H9 (cell line): ENCODE results near the gene SPEG. TPM values are rescaled to one million over a fixed set of nuclear protein-coding genes. Genes with fewer than 3 reads are reported as not detected.

Experiments used
- DNase-seq: peaks from one replicate; pipeline ENCODE4 v3.0.0-alpha.2; 2017
- H2AFZ ChIP-seq: one replicate; pipeline ENCODE4 v1.6.1; 2013; ENCODE audit warnings: mild to moderate bottlenecking, low read length, control low read depth, moderate library complexity
- H2AK5ac ChIP-seq: 2 replicates; pipeline ENCODE4 v1.6.1; 2013; ENCODE audit warnings: low read length, control low read depth, mixed read lengths; ENCODE audit not compliant: insufficient read length
- H2BK120ac ChIP-seq: one replicate; pipeline ENCODE4 v1.6.1; 2013; ENCODE audit warnings: low read depth, mild to moderate bottlenecking, low read length, control low read depth, inconsistent platforms; ENCODE audit not compliant: poor library complexity, severe bottlenecking
- H2BK12ac ChIP-seq: 2 replicates; pipeline ENCODE4 v1.6.1; 2013; ENCODE audit warnings: low read length, control low read depth, mixed read lengths, low read depth; ENCODE audit not compliant: insufficient read length
- H2BK15ac ChIP-seq: 2 replicates; pipeline ENCODE4 v1.6.1; 2013; ENCODE audit warnings: low read depth, low read length, control low read depth
- H2BK20ac ChIP-seq: one replicate; pipeline ENCODE4 v1.6.1; 2013; ENCODE audit warnings: low read depth, mild to moderate bottlenecking, low read length, control low read depth, inconsistent platforms; ENCODE audit not compliant: poor library complexity, severe bottlenecking
- H2BK5ac ChIP-seq: 2 replicates; pipeline ENCODE4 v1.6.1; 2013; ENCODE audit warnings: low read length, control low read depth, mixed read lengths; ENCODE audit not compliant: insufficient read length
- H3K14ac ChIP-seq: 2 replicates; pipeline ENCODE4 v1.6.1; 2013; ENCODE audit warnings: low read length, control low read depth; ENCODE audit not compliant: insufficient read depth
- H3K18ac ChIP-seq: 2 replicates; pipeline ENCODE4 v1.6.1; 2013; ENCODE audit warnings: low read depth, mild to moderate bottlenecking, mixed read lengths, low read length, control low read depth; ENCODE audit not compliant: insufficient read length
- H3K23ac ChIP-seq: 2 replicates; pipeline ENCODE4 v1.6.1; 2013; ENCODE audit warnings: low read length, control low read depth, mixed read lengths, low read depth; ENCODE audit not compliant: insufficient read length
- H3K23me2 ChIP-seq: 2 replicates; pipeline ENCODE4 v1.6.1; 2013; ENCODE audit warnings: low read depth, mild to moderate bottlenecking, mixed read lengths, low read length, control low read depth; ENCODE audit not compliant: insufficient read length, poor library complexity, severe bottlenecking
- H3K27ac ChIP-seq: 2 replicates; pipeline ENCODE4 v1.5.1; 2013; ENCODE audit warnings: low read length, control low read depth, mixed read lengths, low read depth; ENCODE audit not compliant: insufficient read length
- H3K27me3 ChIP-seq: 2 replicates; pipeline ENCODE4 v1.6.1; 2013; ENCODE audit warnings: low read length, control low read depth, inconsistent platforms; ENCODE audit not compliant: insufficient read depth
- H3K4ac ChIP-seq: 2 replicates; pipeline ENCODE4 v1.6.1; 2013; ENCODE audit warnings: low read depth, mild to moderate bottlenecking, control low read depth, inconsistent platforms, low read length, moderate library complexity
- H3K4me1 ChIP-seq: 2 replicates; pipeline ENCODE4 v1.6.1; 2013; ENCODE audit warnings: low read length, control low read depth, inconsistent platforms; ENCODE audit not compliant: insufficient read depth
- H3K4me2 ChIP-seq: 2 replicates; pipeline ENCODE4 v1.6.1; 2013; ENCODE audit warnings: low read length, control low read depth, mixed read lengths; ENCODE audit not compliant: insufficient read length, insufficient read depth
- H3K56ac ChIP-seq: 2 replicates; pipeline ENCODE4 v1.6.1; 2013; ENCODE audit warnings: low read depth, mild to moderate bottlenecking, mixed read lengths, low read length, control low read depth; ENCODE audit not compliant: insufficient read length
- H3K79me1 ChIP-seq: 2 replicates; pipeline ENCODE4 v1.6.1; 2013; ENCODE audit warnings: low read depth, mild to moderate bottlenecking, moderate library complexity, low read length, control low read depth, inconsistent platforms; ENCODE audit not compliant: insufficient read depth, poor library complexity, severe bottlenecking
- H3K79me2 ChIP-seq: 2 replicates; pipeline ENCODE4 v1.6.1; 2013; ENCODE audit warnings: low read length, control low read depth, inconsistent platforms; ENCODE audit not compliant: insufficient read depth
- H3K9ac ChIP-seq: 2 replicates; pipeline ENCODE4 v1.6.1; 2013; ENCODE audit warnings: low read length, control low read depth, mixed read lengths; ENCODE audit not compliant: insufficient read length; ENCODE audit errors: extremely low read depth
- H3K9me3 ChIP-seq: one replicate; pipeline ENCODE4 v1.6.1; 2013; ENCODE audit warnings: low read depth, low read length, inconsistent platforms; ENCODE audit not compliant: control insufficient read depth
- H3T11ph ChIP-seq: one replicate; pipeline ENCODE4 v1.6.1; 2013; ENCODE audit warnings: mild to moderate bottlenecking, low read length, control low read depth, inconsistent platforms
- H4K20me1 ChIP-seq: one replicate; pipeline ENCODE4 v1.6.1; 2013; ENCODE audit not compliant: control insufficient read depth, insufficient read length, insufficient read depth
- H4K5ac ChIP-seq: 2 replicates; pipeline ENCODE4 v1.6.1; 2013; ENCODE audit warnings: low read depth, mild to moderate bottlenecking, mixed read lengths, low read length, control low read depth; ENCODE audit not compliant: insufficient read length
- H4K8ac ChIP-seq: replicated peaks from 2 replicates; pipeline ENCODE4 v1.6.1; 2013; ENCODE audit warnings: low read length, control low read depth, mixed read lengths, low read depth; ENCODE audit not compliant: insufficient read length
- H4K91ac ChIP-seq: 2 replicates; pipeline ENCODE4 v1.6.1; 2013; ENCODE audit warnings: low read depth, mild to moderate bottlenecking, moderate library complexity, mixed read lengths, low read length, control low read depth; ENCODE audit not compliant: insufficient read length
- H3K27ac Mint-ChIP-seq, 3 experiments: 2 replicates in 2 of 3; 3 replicates in 1 of 3; pipeline ENCODE4 v1.8.0; 2020 to 2021; ENCODE audit warnings: mixed read lengths in 3 of 3, mild to moderate bottlenecking in 1 of 3, moderate library complexity in 1 of 3
- H3K27me3 Mint-ChIP-seq: 2 replicates; pipeline ENCODE4 v1.8.0; 2021; ENCODE audit warnings: low read depth, mild to moderate bottlenecking, moderate library complexity, mixed read lengths
- H3K36me3 Mint-ChIP-seq, 3 experiments: 2 replicates in 2 of 3; 3 replicates in 1 of 3; pipeline ENCODE4 v1.8.0; 2020 to 2021; ENCODE audit warnings: low read depth in 3 of 3, mixed read lengths in 3 of 3; ENCODE audit not compliant: insufficient read depth in 1 of 3
- H3K4me1 Mint-ChIP-seq, 2 experiments: 2 replicates each; pipeline ENCODE4 v1.8.0; 2020; ENCODE audit warnings: mixed read lengths in 2 of 2
- H3K4me3 Mint-ChIP-seq, 2 experiments: 2 replicates in 1 of 2; 3 replicates in 1 of 2; pipeline ENCODE4 v1.8.0; 2020 to 2021; ENCODE audit warnings: mild to moderate bottlenecking in 2 of 2, mixed read lengths in 2 of 2, moderate library complexity in 1 of 2
- H3K9me3 Mint-ChIP-seq, 2 experiments: 2 replicates in 1 of 2; 3 replicates in 1 of 2; pipeline ENCODE4 v1.8.0; 2020; ENCODE audit warnings: mild to moderate bottlenecking in 2 of 2, mixed read lengths in 2 of 2, moderate library complexity in 1 of 2
- CTCF ChIP-seq: fragments of 200-600 bp; sonication (generic); conservative IDR thresholded peaks from 3 replicates; pipeline ENCODE4 v1.8.0; 2021; ENCODE audit warnings: antibody characterized with exemption, mild to moderate bottlenecking
- WGBS: extraction: QIAGEN DNeasy Blood & Tissue Kit; methylation state at CpG from one replicate; pipeline ENCODE4 v1.1.7; 2013; ENCODE audit warnings: missing lambda C conversion rate, low lambda C conversion rate, mixed read lengths; ENCODE audit not compliant: insufficient read length; ENCODE audit errors: extremely low coverage; 5-methylcytosine and 5-hydroxymethylcytosine counted together
- total RNA-seq: library from RNA; stranded (reverse); gene quantifications from 2 replicates; pipeline ENCODE4 v1.2.1, GENCODE V29; 2021

The SPEG gene
- total RNA-seq, 1 experiment from 2014 or later: 23.7 TPM

- no peaks in the 10 kb centered on the region for H4K20me1 ChIP-seq
- H3K14ac ChIP-seq: no peak overlapping the region
- H2BK12ac ChIP-seq: no peak overlapping the region
- TF ChIP-seq CTCF: no peak
- H2BK15ac ChIP-seq: no peak overlapping the region
- no peaks in the 10 kb centered on the region for H3K79me1 ChIP-seq
- H2BK20ac ChIP-seq: no peak overlapping the region
- H2BK5ac ChIP-seq: no peak overlapping the region
- no peaks in the 10 kb centered on the region for H3K9me3 ChIP-seq
- no peak overlapping the region for H3K9ac ChIP-seq
- H2AK5ac ChIP-seq: no peak overlapping the region
- H2AFZ ChIP-seq: no peak overlapping the region
- no peak overlapping the region for H3K27ac ChIP-seq
- H3K79me2 ChIP-seq: no peaks in the 10 kb centered on the region
- H4K5ac ChIP-seq: no peak overlapping the region
- no peak overlapping the region for H4K91ac ChIP-seq
- Mint-ChIP-seq H3K4me1 (peaks cover 12 to 19% of the 10 kb centered on the region in 2 experiments), H3K36me3 (peaks cover 29 to 57% (median 54%) of the 10 kb centered on the region in 3 experiments; a peak in 6 of 7 replicates), H3K9me3 (no peaks in the 10 kb centered on the region), H3K27me3 (no peaks in the 10 kb centered on the region), H3K27ac (no peak overlapping the region; a peak in 1 of 7 replicates), H3K4me3 (peak overlapping the region in 1 of 2 experiments; percentile 12; a peak in 1 of 5 replicates)
- no peaks in the 10 kb centered on the region for H3K4me1 ChIP-seq
- H3K23ac ChIP-seq: no peak overlapping the region
- no peak for DNase-seq
- no peaks in the 10 kb centered on the region for H3K27me3 ChIP-seq
- WGBS: no CpG with 5 or more reads among the region's 2 CpGs
- H3K18ac ChIP-seq: no peak overlapping the region
- no peak overlapping the region for H3K4me2 ChIP-seq
- H3T11ph ChIP-seq: no peak overlapping the region
- H4K8ac ChIP-seq: no peak overlapping the region
- no peak overlapping the region for H3K4ac ChIP-seq
- no peak overlapping the region for H2BK120ac ChIP-seq
- no peak overlapping the region for H3K56ac ChIP-seq
- H3K23me2 ChIP-seq: peaks cover 7% of the 10 kb centered on the region
These were observed 49.8 kb upstream of the SPEG start for GRCh38 chr2:219384859-219385258.
